Left colon (tissue), 2 donors: ENCODE measurements around the gene GALE. TPM values are rescaled to one million over a fixed set of nuclear protein-coding genes. Genes with fewer than 3 reads are reported as not detected.
"Not testable (repeated sequence)": the region's sequence is repeated elsewhere in the genome, so short reads cannot be mapped to it uniquely, and the experiment has no call there.

Experiments
- ATAC-seq: fragments of 200-7000 bp; cut with Tn5 transposase; one replicate; pipeline ENCODE4 v1.9.1; 2020; ENCODE audit warnings: mild to moderate bottlenecking, moderate library complexity
- DNase-seq, 2 donors: peaks; one replicate each; pipeline ENCODE4 v3.0.0-alpha.2; 2020
- intact Hi-C, 2 donors: fragments of 100-400 bp; cut with DNase I in 1 of 2; cut with micrococcal nuclease in 1 of 2; formaldehyde crosslinking; loops; one replicate each; pipeline versions ENCODE4 v1.11.2 to v1.14.0; 2022; cut with DNase I, micrococcal nuclease
- total RNA-seq, 2 donors: library from RNA; stranded (reverse); fragmentation: NEBNext Ultra II Directional; extraction: Animal tissue kit (Norgen Biotek cat#: 25700); gene quantifications; one replicate each; pipeline ENCODE4 v1.2.1, GENCODE V29; 2021
- donor health status: DM: no; HTN: no; CAD: no.
- donor health status: DM: yes; HTN: yes; CAD: no.

GALE gene
- total RNA-seq, 2 donors from 2014 or later, result 129 to 183 TPM

DNA sequence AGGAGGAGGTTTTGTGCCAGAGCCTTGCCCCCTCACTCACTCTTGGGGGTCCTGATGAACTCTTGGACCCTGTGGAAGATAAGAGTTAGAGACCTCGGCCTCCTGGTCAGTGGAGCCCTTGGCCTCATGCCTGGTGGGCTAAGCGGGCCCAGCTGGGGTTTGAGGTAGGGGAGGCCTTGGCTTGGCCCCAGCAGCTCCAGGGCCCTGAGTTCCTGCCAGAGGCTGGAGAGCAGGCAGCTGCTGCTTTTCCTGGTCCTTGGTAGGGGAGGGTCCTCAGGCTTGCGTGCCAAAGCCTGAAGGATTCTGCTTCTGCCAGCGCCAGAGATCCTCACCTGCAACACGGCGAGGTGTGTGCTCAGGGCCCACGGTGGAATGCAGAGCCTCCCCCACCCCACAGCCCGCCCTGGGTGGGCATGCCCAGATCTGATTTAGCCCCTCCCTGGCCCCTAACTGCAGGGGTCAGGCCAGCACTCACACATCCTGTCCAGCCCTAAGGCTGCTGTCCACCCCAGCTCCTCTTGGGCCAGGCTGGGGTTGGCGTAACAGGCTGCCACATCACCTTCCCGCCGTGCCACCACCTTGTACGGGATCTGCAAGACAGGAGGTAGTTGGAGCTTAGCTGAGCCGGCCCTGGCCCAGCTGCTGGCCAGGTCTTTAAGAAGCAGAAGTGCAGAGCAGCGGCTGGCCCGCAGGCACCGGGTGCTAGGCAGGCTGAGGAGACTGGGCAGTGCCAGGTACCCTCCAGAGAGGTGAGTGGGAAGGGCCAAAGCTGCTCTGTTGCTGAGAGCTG is 4.7 kb downstream of the GALE start:
- ATAC-seq (no peak), DNase-seq (no peak)
- intact Hi-C loops, result no loop called here

DNA sequence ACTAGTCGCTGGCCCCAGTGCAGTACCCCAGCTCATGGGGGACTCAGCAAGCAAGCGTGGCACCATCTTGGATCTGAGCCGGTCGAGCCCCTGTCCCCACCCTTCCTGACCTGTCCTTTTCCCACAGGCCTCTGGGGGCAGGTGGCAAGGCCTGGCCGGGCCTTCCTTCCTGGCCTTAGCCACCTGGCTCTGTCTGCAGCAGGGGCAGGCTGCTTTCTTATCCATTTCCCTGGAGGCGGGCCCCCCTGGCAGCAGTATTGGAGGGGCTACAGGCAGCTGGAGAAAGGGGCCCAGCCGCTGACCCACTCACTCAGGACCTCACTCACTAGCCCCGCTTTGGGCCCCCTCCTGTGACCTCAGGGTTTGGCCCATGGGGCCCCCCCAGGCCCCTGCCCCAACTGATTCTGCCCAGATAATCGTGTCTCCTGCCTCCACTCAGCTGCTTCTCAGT is 5.8 kb downstream of the GALE start:
- intact Hi-C loops, ATAC-seq, DNase-seq: not testable (repeated sequence)

DNA sequence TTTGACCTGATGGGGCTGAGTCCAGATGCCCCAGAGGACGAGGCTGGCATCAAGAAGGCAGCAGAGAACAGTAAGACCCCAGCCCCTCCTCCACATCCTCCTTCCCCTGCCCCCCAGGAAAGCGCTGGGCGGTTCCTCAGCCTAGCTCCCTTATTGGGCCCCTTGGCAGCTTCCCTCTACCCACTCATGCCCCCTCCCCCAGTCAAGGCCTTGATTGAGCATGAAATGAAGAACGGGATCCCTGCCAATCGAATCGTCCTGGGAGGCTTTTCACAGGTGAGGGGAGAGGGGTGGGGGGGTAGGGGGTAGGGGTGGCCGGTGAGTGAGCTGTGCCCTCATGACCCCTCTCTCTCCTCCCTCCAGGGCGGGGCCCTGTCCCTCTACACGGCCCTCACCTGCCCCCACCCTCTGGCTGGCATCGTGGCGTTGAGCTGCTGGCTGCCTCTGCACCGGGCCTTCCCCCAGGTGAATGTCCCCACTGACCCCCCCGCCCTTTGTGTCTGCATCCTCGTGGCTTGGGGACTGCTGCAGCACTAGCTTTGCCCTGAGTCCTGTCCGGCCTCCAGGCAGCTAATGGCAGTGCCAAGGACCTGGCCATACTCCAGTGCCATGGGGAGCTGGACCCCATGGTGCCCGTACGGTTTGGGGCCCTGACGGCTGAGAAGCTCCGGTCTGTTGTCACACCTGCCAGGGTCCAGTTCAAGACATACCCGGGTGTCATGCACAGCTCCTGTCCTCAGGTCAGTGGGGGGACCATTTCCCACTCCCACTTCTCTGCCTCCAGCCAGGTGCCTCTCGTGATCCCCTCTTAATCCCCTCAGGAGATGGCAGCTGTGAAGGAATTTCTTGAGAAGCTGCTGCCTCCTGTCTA is 6.5 kb downstream of the GALE start:
- DNase-seq (no peak), ATAC-seq (no peak)
- intact Hi-C loops, result no loop called here

GRCh38 chr1:23793018-23793781 is 7.4 kb downstream of the GALE start:
- ATAC-seq, result peak; percentile 53
- intact Hi-C loops, result no loop called here
- peak; percentile 77 to 78 for DNase-seq

DNA sequence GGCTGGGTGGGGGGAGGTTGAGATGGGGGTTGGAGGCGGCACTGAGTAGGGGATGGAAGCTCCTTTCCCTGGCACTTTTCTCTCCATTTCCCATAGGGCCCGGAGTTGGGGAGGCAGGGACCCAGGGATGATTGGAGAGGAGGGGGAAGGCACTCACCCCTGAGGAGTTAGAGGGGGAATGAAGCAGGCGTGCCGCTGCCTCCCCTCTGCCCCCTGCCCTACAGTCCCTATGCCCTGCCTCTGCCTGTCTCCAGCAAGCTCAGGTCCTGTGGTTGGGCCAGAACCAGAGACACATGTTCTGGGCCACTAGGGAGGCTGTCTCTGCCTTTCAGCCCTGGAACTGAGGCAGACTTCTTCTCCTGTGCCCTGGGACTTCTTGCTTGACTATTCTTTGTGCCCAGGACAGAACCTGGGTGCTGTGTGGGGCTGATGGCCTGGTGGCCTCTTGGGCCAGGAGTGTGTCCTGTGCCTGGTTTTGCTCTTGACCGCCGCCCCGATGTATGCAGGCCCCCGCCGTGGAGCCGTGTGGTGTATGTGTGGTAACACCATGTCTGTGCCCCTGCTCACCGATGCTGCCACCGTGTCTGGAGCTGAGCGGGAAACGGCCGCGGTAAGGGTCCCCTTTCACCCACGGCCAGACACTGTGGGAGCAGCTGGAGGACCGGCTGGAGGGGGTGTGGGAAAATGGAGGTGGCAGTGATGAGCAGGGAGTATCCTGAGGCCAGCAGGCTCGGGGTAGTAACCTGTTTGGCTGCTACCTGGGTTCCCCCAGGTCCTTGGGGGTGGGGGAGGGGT is 8.2 kb downstream of the GALE start:
- ATAC-seq, result no peak
- intact Hi-C loops, result no loop called here
- no peak for DNase-seq

- intact Hi-C loops, result no loop called here
- DNase-seq (peak; percentile 45 to 48), ATAC-seq (peak; percentile 25)
Observed at GRCh38 chr1:23791516-23792047, 9.0 kb downstream of the GALE start.

GRCh38 chr1:23790696-23791515 is 9.6 kb downstream of the GALE start, which contains the start of gene LYPLA2:
TSS of gene LYPLA2 (plus strand) at chr1:23791145. CDS start at chr1:23792683, 1,538 bp downstream.
- intact Hi-C loops, result no loop called here
- ATAC-seq (peak; percentile 80), DNase-seq (peak; percentile 92 to 96)

DNA sequence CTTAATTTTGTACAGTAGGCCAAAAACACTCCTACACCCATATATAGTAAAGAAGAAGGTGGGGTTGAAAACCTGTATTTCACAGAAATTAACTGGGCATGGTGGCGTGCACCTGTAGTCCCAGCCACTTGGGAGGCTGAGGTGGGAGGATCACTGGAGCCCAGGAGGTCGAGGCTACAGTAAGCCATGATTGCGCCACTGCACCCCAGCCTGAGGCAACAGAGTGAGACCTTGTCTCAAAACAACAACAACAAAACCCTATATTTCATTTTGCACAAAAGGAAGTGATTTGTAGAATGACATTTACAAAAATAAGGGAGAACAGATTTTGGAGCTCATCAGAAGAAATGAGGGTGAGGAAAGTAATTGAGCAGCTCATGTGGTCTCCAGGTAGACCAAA is 11.9 kb downstream of the GALE start:
- ATAC-seq (no peak), DNase-seq (no peak)
- intact Hi-C loops, result no loop called here

- intact Hi-C loops, result no loop called here
- no peak for ATAC-seq
- no peak for DNase-seq
Observed at GRCh38 chr1:23787701-23788100, 12.9 kb downstream of the GALE start.

DNA sequence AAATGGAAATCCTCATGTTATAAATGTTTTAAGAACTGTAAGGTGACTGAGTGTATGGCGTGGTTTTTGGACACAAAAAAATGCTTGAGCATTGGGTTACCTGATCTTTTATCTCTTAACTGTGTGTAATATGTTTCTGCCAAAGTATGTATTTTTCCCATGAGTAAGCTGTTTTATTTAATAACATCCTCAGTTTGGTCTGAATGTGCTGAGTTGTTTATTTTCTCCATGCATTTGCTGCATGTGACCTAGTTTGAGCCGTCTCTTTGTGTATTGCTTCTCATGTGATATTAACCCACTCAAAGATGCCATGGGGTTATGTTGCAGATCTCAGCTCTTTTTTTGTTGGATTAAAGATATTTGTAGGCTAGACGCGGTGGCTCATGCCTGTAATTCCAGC is 15.7 kb downstream of the GALE start:
- ATAC-seq, result no peak
- DNase-seq, result no peak
- intact Hi-C loops, result no loop called here

GRCh38 chr1:23783141-23783540 is 17.4 kb downstream of the GALE start:
- ATAC-seq, DNase-seq, intact Hi-C loops: not testable (repeated sequence)

GRCh38 chr1:23779826-23780371 is 20.7 kb downstream of the GALE start:
- DNase-seq (no peak), ATAC-seq (no peak)
- intact Hi-C loops, result no loop called here

DNA sequence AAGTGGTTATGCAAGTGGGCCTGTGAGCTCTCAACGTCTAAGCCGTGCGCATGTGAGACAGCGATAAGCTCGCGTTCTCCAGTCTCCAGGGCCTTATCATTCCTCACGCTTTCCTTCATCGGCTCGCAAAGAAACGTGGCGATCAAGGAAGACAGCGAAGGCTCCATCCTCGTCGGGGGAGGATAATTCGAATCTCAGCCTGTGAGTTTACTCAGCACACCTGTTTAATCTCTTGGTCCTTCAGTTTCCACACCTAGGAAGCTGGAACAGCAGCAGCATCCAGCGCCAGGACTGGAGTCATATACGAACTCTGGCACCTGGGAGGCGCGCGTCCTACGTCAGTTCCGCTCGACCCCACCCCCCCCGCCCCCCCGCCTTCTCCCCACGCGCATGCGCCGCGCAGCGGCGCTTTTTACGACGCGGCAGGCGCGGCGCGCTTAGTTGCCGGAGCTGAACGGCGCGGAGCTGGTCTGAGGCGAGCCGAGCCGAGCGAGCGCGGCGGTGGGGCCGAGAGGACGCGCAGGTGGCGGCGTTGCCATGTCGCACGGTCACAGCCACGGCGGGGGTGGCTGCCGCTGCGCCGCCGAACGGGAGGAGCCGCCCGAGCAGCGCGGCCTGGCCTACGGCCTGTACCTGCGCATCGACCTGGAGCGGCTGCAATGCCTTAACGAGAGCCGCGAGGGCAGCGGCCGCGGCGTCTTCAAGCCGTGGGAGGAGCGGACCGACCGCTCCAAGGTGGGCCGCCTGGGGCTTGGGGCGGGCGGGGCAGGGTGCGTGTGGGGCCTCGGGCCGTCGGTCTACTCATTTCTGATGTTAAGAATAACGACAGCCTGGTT is 22.4 kb downstream of the GALE start, which contains the start of gene PITHD1:
PITHD1 (plus strand) TSS at position 440 of the 836 bp plus-strand sequence; CDS start at position 538, 98 bp downstream.
- ATAC-seq, result peak; percentile 93
- peak; percentile 86 to 87 for DNase-seq
- intact Hi-C loops, result no loop called here

GRCh38 chr1:23776217-23776616 is 24.3 kb downstream of the GALE start:
- ATAC-seq (no peak), DNase-seq (no peak)
- intact Hi-C loops, result no loop called here

- DNase-seq (peak in 1 of 2 donors; percentile 14), ATAC-seq (no peak)
- intact Hi-C loops, result loop anchor here in 1 of 2 donors (5.0 kb wide), 1 partner anchor 143 kb away; no protein-coding TSS in a partner anchor
Observed at GRCh38 chr1:23774174-23774880, 26.2 kb downstream of the GALE start.
